ENCODE data around the gene CDH4.

Gene CDH4

GRCh38 chr20:61320691-61321425, 68.8 kb downstream of the CDH4 start:
- no peak for DNase-seq (ENCODE audit: low read depth)
- H3K4me3 ChIP-seq (replicated peaks; ENCODE audit: low read depth, low read length): no peak overlapping the region
- no peak for TF ChIP-seq CTCF (IDR thresholded peaks at IDR 0.05; ENCODE audit: low read length, missing control alignments)

DNA sequence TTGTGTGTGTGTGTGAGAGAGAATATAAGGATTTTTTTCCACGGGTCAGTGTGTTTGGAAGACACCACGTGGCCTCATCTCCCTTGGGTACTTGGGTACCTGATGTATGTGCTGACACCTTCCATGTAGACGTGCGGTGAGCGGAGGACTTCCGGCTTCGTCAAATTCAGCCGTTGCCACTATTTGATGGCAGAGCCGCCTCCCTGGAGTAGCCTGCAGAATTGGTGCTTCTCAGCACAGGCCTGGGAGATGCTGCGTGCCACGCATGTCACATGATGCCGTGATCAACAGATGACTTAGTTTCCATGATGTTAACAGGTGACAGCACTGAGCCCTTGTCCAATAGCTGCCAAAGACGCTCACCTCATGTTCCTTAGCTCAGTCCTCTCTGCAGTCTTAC, 69.4 kb downstream of the CDH4 start:
- H3K4me3 ChIP-seq (replicated peaks; ENCODE audit: low read depth, low read length): no peak overlapping the region
- TF ChIP-seq CTCF (IDR thresholded peaks at IDR 0.05; ENCODE audit: low read length, missing control alignments): no peak

GRCh38 chr20:61322151-61322865, 70.2 kb downstream of the CDH4 start:
- no peak for DNase-seq (ENCODE audit: low read depth)
- H3K4me3 ChIP-seq (replicated peaks; ENCODE audit: low read depth, low read length): no peak overlapping the region
- no peak for TF ChIP-seq CTCF (IDR thresholded peaks at IDR 0.05; ENCODE audit: low read length, missing control alignments)

More for the DNA sequence above, 69.4 kb downstream of the CDH4 start:
- no peak for DNase-seq (ENCODE audit: low read depth)

- no peak overlapping the region for H3K4me3 ChIP-seq (replicated peaks; ENCODE audit: low read depth, low read length)
- TF ChIP-seq CTCF (IDR thresholded peaks at IDR 0.05; ENCODE audit: low read length, missing control alignments): no peak
- DNase-seq (ENCODE audit: low read depth): no peak
Measured at GRCh38 chr20:61324906-61325305, 72.8 kb downstream of the CDH4 start.

DNA sequence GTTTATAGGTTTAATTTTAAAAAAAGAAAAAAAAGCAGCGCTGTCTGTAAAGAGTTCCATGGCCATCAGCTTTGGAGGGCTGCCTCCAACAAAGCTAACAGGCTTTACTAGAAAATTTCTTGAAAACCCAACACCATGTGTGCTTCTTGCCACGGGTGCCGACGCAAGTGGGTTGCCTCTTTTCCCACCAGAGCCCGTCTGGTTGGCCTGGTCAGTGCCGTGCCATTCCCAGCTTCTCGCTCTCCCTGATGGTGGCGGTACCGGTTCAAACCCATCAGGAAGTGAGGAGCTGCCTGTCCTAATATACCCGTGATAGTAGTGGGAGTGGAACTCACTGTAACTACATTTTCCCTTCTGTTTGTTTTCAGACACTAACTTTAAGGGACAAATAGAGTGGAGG, 73.7 kb downstream of the CDH4 start:
- TF ChIP-seq CTCF (IDR thresholded peaks at IDR 0.05; ENCODE audit: low read length, missing control alignments): no peak
- no peak overlapping the region for H3K4me3 ChIP-seq (replicated peaks; ENCODE audit: low read depth, low read length)

DNA sequence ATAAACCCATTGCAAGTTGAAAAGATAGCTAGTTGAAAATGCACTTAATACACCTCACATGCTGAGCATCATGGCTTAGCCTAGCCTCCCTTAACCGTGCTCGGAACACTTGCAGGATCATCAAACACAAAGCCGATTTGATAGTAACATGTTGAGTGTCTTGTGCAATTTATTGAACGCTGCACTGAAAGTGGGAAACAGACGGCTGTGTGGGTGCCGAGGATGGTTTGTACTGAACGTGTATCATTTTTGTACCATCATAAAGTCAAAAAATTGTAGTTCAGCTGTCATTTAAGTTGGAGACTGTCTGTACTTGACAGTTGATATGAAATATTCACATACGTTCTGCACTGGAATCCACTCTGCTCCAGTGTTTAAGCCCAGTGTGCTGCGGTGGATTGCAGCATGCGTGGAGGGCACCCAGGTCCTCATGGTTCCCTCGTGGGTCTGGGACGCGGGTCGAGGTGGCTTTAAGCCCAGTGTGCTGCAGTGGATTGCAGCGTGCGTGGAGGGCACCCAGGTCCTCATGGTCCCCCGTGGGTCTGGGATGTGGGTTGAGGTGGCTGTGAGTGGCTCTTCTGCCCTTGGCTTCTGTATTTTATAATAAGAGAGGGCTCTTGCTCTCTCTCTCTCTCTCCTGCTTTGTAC, 77.0 kb downstream of the CDH4 start:
- no peak for TF ChIP-seq CTCF (IDR thresholded peaks at IDR 0.05; ENCODE audit: low read length, missing control alignments)
- no peak for DNase-seq (ENCODE audit: low read depth)
- no peak overlapping the region for H3K4me3 ChIP-seq (replicated peaks; ENCODE audit: low read depth, low read length)

More for the DNA sequence above, 73.7 kb downstream of the CDH4 start:
- no peak for DNase-seq (ENCODE audit: low read depth)
